Skin epidermis (tissue), 12 donors: ENCODE data around the gene SERTAD4.
"Not testable (repeated sequence)": the region's sequence is repeated elsewhere in the genome, so short reads cannot be mapped to it uniquely, and the experiment has no call there.

ENCODE experiments used
- H3K27ac ChIP-seq, 21 experiments: fragments of 200-600 bp; sonication (generic) in 11 of 21; one replicate each; pipeline ENCODE4 v1.5.0; 2020; ENCODE audit warnings: mild to moderate bottlenecking in 3 of 21, inconsistent platforms in 2 of 21, moderate library complexity in 2 of 21
- H3K4me3 ChIP-seq, 7 experiments: fragments of 200-600 bp; sonication (generic) in 2 of 7; one replicate each; pipeline ENCODE4 v1.5.0; 2020; ENCODE audit warnings: inconsistent platforms in 2 of 7, mild to moderate bottlenecking in 2 of 7, moderate library complexity in 1 of 7

Gene SERTAD4

GRCh38 chr1:210232511-210233215 lies at the start of gene SERTAD4:
Gene SERTAD4 (plus strand): TSS chr1:210232796. CDS start chr1:210237961, 5,165 bp downstream.
- H3K4me3 ChIP-seq = peak within 1 kb of the TSS; percentile 47 to 75 (median 61)
- peak within 1 kb of the TSS; percentile 35 to 96 (median 86) for H3K27ac ChIP-seq

GRCh38 chr1:210185063-210185462 lies 47.5 kb upstream of the SERTAD4 start:
- Histone ChIP-seq H3K27ac (no peak overlapping the region), H3K4me3 (no peak overlapping the region)

DNA sequence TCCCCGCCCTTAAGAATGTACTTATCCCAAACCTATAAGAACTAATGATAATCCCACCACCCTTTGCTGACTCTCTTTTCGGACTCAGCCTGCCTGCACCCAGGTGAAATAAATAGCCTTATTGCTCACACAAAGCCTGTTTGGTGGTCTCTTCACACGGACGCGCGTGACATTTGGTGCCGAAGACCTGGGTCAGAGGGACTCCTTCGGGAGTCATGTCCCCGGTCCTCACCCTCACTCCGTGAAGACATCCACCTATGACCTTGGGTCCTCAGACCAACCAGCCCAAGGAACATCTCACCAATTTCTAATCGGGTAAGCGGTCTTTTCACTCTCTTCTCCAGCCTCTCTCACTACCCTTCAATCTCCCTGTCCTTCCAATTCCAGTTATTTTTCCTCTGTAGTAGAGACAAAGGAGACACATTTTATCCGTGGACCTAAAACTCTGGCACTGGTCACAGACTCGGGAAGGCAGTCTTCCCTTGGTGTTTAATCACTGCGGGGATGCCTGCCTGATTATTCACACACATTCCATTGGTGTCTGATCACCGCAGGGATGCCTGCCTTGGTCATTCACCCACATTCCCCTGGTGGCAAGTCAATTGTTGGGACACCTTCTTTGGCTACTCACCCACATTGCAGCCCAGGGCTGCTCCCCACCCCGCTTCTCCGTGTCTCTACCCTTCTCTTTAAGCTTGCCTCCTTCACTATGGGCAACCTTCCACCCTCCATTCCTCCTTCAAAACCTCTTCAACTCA lies 44.6 kb upstream of the SERTAD4 start:
- H3K27ac ChIP-seq, H3K4me3 ChIP-seq: not testable (repeated sequence)

- Histone ChIP-seq H3K27ac (no peak overlapping the region), H3K4me3 (no peak overlapping the region)
These were observed 43.2 kb upstream of the SERTAD4 start for GRCh38 chr1:210189426-210189825.

- H3K27ac ChIP-seq = no peak overlapping the region
These were observed 36.9 kb upstream of the SERTAD4 start for GRCh38 chr1:210195635-210196160.

DNA sequence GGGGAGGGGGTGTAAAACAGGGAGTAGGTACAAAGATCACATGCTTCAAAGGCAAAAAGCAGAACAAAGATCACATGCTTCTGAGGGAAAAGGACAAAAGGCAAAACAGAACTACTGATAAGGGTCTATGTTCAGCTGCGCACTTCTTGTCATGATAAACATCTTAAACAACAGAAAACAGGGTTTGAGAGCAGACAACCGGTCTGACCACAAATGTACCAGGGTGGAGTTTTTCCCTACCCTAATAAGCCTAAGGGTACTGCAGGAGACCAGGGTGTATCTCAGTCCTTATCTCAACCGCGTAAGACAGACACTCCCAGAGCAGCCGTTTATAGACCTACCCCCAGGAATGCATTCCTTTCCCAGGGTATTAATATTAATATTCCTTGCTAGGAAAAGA lies 36.3 kb upstream of the SERTAD4 start:
- not testable (repeated sequence) for H3K27ac ChIP-seq, H3K4me3 ChIP-seq

More at GRCh38 chr1:210195635-210196160, 36.9 kb upstream of the SERTAD4 start:
- no peak overlapping the region for H3K4me3 ChIP-seq

GRCh38 chr1:210198840-210199239 lies 33.8 kb upstream of the SERTAD4 start:
- H3K4me3 ChIP-seq = no peak overlapping the region
- no peak overlapping the region for H3K27ac ChIP-seq

DNA sequence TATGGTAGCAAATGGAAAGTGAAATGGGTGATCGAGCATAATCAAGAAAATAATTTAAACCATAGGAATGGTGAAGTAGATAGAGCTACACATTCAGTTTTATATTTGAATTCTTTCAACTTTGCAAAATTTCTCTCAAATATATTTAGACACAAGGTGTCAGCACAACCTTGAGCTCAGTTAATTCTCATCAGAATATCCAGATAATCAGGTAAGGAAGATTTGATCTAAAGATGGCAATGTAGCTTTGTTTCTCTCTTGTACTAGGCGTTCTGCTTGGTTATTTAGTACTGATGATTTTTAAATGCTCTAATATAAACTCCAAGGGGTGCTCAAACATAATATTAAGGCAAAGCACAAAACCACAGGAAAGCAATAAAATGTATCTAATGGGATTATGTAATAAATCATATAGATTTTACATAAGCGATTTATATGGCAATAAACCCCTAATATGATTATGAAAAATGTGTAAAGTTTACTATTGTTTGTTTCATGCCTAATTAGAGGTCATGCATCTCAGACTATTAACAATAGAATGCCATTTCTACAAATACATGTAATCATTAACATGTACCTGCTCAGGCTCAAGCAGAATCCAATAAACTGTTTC lies 32.4 kb upstream of the SERTAD4 start:
- H3K4me3 ChIP-seq = no peak overlapping the region
- H3K27ac ChIP-seq = no peak overlapping the region

GRCh38 chr1:210201681-210202080 lies 30.9 kb upstream of the SERTAD4 start:
- no peak overlapping the region for H3K4me3 ChIP-seq

DNA sequence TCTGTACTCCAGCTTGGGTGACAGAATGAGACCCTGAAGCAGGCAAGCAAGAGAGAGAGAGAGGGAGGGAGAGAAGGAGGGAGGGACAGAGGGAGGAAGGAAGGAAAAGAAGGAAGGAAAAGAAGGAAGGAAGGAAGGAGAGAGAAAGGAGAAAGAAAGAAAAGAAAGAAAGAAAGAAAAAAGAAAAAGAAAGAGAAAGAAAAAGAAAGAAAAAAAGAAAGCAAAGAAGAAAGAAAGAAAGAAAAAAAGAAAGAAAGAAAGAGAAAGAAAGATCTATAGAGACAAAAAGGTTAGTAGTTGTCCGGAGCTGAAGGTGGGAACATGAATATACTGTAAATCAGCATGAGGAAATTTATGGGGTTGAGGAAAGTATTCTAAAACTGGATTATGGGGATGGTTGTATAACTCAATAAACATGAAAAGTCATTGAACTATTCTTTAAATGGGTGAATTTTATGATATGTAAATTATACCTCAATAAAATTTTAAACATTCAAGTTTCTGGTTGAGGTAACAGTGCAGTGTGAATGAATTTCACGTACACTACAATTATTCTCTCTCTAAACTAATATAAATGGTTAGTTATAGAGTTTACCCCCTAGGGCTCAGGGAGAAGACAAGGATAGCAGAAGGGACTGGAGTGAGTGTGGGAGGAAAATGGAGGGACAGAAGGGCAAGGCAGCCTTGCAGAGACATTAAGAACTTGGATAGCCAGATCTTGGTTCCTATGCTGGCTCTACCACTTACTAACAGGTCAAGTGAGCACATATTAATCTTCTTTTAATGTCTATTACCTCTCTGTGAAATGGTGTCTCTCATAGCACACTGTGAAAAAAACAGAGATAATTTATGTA lies 24.8 kb upstream of the SERTAD4 start:
- H3K4me3 ChIP-seq = no peak overlapping the region

More at GRCh38 chr1:210201681-210202080, 30.9 kb upstream of the SERTAD4 start:
- H3K27ac ChIP-seq = no peak overlapping the region

DNA sequence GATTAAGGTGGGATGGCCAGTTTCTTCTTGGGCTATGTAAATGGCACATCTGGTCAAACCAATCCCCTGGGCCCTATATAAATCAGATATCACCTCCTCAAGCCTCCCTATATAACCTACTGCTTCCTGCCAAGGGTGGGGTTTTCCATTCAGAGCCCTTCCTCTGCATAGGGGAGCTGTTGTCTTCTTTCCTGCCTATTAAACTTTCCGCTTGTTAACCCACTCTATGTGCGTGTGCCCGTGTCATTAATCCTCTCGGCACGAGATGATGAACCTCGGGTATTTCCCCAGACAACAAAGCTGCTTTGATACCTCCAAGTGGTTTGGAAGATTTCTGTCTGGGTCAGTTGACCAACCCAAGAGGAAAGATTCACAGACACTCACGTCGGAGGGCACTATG lies 19.3 kb upstream of the SERTAD4 start:
- Histone ChIP-seq H3K4me3 (no peak overlapping the region), H3K27ac (no peak overlapping the region)

More for the DNA sequence above, 24.8 kb upstream of the SERTAD4 start:
- H3K27ac ChIP-seq = no peak overlapping the region

GRCh38 chr1:210214573-210215409 lies 17.8 kb upstream of the SERTAD4 start:
- Histone ChIP-seq H3K4me3 (no peak overlapping the region), H3K27ac (no peak overlapping the region)

DNA sequence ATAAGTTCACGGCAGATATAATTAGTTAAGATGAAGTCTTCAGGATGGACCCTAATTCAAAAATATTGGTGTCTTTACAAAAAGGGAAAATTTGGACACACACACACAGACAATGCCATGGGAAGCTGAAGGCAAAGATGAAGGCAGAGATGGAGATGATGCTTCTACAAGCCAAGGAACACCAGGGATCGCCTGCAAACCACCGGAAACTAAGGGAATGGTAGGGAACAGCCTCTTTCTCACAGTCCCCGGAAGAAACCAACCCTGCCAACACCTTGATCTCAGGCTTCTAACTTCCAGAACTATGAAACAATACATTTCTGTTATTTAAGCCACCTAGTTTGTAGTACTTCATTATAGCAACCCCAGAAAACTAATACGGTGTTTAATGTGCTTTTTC lies 15.1 kb upstream of the SERTAD4 start:
- H3K27ac ChIP-seq = no peak overlapping the region
- H3K4me3 ChIP-seq = no peak overlapping the region

DNA sequence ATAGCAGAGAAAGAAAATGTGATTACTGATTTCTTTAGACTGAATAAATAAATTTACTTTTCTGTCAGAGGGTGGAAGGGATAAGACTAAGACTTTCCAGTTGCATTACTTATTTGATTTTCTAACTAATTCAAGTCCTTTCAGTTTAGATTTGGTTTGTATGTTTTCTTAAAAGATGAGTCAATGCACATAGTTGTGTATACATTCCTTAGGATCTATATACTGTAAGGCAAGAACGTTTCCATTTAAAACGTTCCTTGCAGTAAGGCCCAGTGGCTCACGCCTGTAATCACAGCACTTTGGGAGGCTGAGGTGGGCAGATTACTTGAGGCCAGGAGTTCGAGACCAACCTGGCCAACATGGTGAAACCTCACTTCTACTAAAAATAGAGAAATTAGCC lies 14.5 kb upstream of the SERTAD4 start:
- H3K27ac ChIP-seq = no peak overlapping the region
- no peak overlapping the region for H3K4me3 ChIP-seq

DNA sequence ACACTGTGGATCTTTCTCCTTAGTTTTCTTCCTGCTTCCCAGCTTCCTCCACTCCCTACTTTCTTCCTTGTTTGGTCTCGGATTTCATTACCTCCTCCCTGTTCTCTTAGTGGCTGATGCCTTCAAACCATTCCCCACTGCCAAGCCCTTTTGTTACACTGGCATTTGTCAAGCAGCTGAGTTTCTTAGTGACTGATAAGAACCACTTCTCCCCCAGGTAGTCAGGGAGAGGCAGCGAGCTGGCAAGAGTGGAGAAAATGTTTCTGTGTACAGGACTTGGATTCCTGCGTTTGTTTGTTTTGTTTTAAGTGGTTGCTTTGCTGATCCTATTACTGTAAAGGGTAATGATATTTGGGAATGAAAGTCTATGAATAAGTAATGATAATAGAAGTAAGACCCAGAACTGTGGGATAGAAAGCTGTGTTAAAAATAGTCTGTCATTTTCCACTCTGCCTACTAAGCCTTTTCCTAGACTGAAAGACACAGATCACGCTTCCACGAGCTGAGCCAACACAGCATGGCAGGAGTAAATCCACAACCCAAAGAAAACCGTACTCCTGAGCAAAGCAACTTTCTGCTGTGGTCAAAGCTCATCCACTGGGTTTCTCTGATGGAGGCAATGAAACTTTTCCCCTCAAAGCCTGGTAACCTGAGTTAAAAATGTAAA lies 10.1 kb upstream of the SERTAD4 start:
- Histone ChIP-seq H3K4me3 (no peak overlapping the region), H3K27ac (peak overlapping the region in 2 of 21 experiments; percentile 13 to 18)

- Histone ChIP-seq H3K27ac (no peak overlapping the region), H3K4me3 (no peak overlapping the region)
These were observed 9.2 kb upstream of the SERTAD4 start for GRCh38 chr1:210223226-210223904.

GRCh38 chr1:210228158-210228557 lies 4.4 kb upstream of the SERTAD4 start:
- no peak overlapping the region for H3K4me3 ChIP-seq
- H3K27ac ChIP-seq = no peak overlapping the region
